Measurements from ENCODE around the gene GATA2. TPM values are rescaled to one million over a fixed set of nuclear protein-coding genes. Genes with fewer than 3 reads are reported as not detected.

GATA2 gene
- total and polyA plus RNA-seq, 2 experiments from 2014 or later = 0.52 to 0.83 TPM

- peaks cover 46% of the 10 kb centered on the region for H3K27me3 Mint-ChIP-seq (ENCODE audit: insufficient read depth, low read depth, poor library complexity)
- H3K27ac Mint-ChIP-seq = no peak overlapping the region
- no peak for DNase-seq (ENCODE audit: low spot score)
These were observed 6.8 kb upstream of the GATA2 start for GRCh38 chr3:128499724-128500275.

More at GRCh38 chr3:128499724-128500275, 6.8 kb upstream of the GATA2 start:
- no peak overlapping the region for H3K4me3 ChIP-seq
- Mint-ChIP-seq H3K4me1 (peaks cover 12% of the 10 kb centered on the region), H3K9me3 (no peaks in the 10 kb centered on the region), H3K36me3 (ENCODE audit: low read depth) (peaks cover 4% of the 10 kb centered on the region; the same call in 1 of the 3 replicates), H3K4me3 (no peak overlapping the region)
- no peaks in the 10 kb centered on the region for H3F3A ChIP-seq (replicated peaks; ENCODE audit: low read depth)
- no peaks in the 10 kb centered on the region for H3K9me2 ChIP-seq (ENCODE audit: insufficient read depth)
- H3K4me1 ChIP-seq (ENCODE audit: insufficient read depth) = no peaks in the 10 kb centered on the region; the same call in 1 of the 2 replicates
- peaks cover 50% of the 10 kb centered on the region for H3K27me3 ChIP-seq (ENCODE audit: insufficient read depth)
- no peak overlapping the region for H2AFZ ChIP-seq
- TF ChIP-seq CREB1 (CRISPR knock-in tag; IDR thresholded peaks at IDR 0.05; ENCODE audit: low read depth) (no peak), STAT1 (IDR thresholded peaks at IDR 0.05; ENCODE audit: unreplicated experiment) (no peak), JUNB (IDR thresholded peaks at IDR 0.05; ENCODE audit: unreplicated experiment) (no peak), ZNF114 (CRISPR knock-in tag; IDR thresholded peaks at IDR 0.05) (no peak), EZH2phosphoT487 (IDR thresholded peaks at IDR 0.05; ENCODE audit: unreplicated experiment) (no peak), CTCF (conservative IDR thresholded peaks at IDR 0.05; ENCODE audit: low read depth in 2 of 2) (no peak), NANOG (IDR thresholded peaks at IDR 0.05; ENCODE audit: borderline replicate concordance) (no peak), EZH2 (IDR thresholded peaks at IDR 0.05; ENCODE audit: low read depth, unreplicated experiment) (no peak), ZNF331 (CRISPR knock-in tag; IDR thresholded peaks at IDR 0.05; ENCODE audit: low read depth) (no peak), POLR2AphosphoS5 (IDR thresholded peaks at IDR 0.05; ENCODE audit: low read depth) (no peak)
- TF ChIP-seq, protein P1, sequence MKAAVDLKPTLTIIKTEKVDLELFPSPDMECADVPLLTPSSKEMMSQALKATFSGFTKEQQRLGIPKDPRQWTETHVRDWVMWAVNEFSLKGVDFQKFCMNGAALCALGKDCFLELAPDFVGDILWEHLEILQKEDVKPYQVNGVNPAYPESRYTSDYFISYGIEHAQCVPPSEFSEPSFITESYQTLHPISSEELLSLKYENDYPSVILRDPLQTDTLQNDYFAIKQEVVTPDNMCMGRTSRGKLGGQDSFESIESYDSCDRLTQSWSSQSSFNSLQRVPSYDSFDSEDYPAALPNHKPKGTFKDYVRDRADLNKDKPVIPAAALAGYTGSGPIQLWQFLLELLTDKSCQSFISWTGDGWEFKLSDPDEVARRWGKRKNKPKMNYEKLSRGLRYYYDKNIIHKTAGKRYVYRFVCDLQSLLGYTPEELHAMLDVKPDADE (IDR thresholded peaks at IDR 0.05) = no peak
- TF ChIP-seq, protein P2, sequence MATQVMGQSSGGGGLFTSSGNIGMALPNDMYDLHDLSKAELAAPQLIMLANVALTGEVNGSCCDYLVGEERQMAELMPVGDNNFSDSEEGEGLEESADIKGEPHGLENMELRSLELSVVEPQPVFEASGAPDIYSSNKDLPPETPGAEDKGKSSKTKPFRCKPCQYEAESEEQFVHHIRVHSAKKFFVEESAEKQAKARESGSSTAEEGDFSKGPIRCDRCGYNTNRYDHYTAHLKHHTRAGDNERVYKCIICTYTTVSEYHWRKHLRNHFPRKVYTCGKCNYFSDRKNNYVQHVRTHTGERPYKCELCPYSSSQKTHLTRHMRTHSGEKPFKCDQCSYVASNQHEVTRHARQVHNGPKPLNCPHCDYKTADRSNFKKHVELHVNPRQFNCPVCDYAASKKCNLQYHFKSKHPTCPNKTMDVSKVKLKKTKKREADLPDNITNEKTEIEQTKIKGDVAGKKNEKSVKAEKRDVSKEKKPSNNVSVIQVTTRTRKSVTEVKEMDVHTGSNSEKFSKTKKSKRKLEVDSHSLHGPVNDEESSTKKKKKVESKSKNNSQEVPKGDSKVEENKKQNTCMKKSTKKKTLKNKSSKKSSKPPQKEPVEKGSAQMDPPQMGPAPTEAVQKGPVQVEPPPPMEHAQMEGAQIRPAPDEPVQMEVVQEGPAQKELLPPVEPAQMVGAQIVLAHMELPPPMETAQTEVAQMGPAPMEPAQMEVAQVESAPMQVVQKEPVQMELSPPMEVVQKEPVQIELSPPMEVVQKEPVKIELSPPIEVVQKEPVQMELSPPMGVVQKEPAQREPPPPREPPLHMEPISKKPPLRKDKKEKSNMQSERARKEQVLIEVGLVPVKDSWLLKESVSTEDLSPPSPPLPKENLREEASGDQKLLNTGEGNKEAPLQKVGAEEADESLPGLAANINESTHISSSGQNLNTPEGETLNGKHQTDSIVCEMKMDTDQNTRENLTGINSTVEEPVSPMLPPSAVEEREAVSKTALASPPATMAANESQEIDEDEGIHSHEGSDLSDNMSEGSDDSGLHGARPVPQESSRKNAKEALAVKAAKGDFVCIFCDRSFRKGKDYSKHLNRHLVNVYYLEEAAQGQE (IDR thresholded peaks at IDR 0.05; ENCODE audit: unreplicated experiment) = no peak
- TF ChIP-seq, protein P3, sequence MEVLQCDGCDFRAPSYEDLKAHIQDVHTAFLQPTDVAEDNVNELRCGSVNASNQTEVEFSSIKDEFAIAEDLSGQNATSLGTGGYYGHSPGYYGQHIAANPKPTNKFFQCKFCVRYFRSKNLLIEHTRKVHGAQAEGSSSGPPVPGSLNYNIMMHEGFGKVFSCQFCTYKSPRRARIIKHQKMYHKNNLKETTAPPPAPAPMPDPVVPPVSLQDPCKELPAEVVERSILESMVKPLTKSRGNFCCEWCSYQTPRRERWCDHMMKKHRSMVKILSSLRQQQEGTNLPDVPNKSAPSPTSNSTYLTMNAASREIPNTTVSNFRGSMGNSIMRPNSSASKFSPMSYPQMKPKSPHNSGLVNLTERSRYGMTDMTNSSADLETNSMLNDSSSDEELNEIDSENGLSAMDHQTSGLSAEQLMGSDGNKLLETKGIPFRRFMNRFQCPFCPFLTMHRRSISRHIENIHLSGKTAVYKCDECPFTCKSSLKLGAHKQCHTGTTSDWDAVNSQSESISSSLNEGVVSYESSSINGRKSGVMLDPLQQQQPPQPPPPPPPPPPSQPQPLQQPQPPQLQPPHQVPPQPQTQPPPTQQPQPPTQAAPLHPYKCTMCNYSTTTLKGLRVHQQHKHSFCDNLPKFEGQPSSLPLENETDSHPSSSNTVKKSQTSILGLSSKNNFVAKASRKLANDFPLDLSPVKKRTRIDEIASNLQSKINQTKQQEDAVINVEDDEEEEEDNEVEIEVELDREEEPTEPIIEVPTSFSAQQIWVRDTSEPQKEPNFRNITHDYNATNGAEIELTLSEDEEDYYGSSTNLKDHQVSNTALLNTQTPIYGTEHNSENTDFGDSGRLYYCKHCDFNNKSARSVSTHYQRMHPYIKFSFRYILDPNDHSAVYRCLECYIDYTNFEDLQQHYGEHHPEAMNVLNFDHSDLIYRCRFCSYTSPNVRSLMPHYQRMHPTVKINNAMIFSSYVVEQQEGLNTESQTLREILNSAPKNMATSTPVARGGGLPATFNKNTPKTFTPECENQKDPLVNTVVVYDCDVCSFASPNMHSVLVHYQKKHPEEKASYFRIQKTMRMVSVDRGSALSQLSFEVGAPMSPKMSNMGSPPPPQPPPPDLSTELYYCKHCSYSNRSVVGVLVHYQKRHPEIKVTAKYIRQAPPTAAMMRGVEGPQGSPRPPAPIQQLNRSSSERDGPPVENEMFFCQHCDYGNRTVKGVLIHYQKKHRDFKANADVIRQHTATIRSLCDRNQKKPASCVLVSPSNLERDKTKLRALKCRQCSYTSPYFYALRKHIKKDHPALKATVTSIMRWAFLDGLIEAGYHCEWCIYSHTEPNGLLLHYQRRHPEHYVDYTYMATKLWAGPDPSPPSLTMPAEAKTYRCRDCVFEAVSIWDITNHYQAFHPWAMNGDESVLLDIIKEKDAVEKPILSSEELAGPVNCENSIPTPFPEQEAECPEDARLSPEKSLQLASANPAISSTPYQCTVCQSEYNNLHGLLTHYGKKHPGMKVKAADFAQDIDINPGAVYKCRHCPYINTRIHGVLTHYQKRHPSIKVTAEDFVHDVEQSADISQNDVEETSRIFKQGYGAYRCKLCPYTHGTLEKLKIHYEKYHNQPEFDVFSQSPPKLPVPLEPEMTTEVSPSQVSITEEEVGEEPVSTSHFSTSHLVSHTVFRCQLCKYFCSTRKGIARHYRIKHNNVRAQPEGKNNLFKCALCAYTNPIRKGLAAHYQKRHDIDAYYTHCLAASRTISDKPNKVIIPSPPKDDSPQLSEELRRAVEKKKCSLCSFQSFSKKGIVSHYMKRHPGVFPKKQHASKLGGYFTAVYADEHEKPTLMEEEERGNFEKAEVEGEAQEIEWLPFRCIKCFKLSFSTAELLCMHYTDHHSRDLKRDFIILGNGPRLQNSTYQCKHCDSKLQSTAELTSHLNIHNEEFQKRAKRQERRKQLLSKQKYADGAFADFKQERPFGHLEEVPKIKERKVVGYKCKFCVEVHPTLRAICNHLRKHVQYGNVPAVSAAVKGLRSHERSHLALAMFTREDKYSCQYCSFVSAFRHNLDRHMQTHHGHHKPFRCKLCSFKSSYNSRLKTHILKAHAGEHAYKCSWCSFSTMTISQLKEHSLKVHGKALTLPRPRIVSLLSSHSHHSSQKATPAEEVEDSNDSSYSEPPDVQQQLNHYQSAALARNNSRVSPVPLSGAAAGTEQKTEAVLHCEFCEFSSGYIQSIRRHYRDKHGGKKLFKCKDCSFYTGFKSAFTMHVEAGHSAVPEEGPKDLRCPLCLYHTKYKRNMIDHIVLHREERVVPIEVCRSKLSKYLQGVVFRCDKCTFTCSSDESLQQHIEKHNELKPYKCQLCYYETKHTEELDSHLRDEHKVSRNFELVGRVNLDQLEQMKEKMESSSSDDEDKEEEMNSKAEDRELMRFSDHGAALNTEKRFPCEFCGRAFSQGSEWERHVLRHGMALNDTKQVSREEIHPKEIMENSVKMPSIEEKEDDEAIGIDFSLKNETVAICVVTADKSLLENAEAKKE (CRISPR knock-in tag; IDR thresholded peaks at IDR 0.05) = no peak
- no peak overlapping the region for H3K27ac ChIP-seq (ENCODE audit: low read depth)
- no peak for ATAC-seq
- H3K79me2 ChIP-seq (replicated peaks; ENCODE audit: insufficient read depth) = no peaks in the 10 kb centered on the region
- H3K4me2 ChIP-seq = no peak overlapping the region
- peaks cover 9% of the 10 kb centered on the region; the same call in 1 of the 2 replicates for H4K20me1 ChIP-seq (replicated peaks; ENCODE audit: insufficient read depth)
- no peaks in the 10 kb centered on the region for H3K36me3 ChIP-seq (ENCODE audit: insufficient read depth)

Measured in GM23338 (cell line).